ENCODE results near the gene TGFBR2.

DNA sequence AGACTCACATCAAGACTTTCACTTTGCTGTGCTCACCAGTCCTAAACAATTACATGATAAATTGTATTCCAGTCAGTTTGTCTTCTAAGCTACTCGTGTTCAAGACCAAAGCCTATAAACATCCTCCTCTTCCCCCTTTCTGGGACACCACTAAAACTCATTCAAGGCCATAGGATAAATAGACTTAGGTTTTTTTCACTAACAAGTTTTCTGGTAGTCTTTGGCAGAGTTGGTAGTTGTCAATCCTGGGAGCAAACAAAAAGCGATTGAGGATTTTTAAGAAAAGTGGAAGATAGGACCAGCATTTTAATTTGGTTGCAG, 114.9 kb downstream of the TGFBR2 start:
- TF ChIP-seq, protein P1, sequence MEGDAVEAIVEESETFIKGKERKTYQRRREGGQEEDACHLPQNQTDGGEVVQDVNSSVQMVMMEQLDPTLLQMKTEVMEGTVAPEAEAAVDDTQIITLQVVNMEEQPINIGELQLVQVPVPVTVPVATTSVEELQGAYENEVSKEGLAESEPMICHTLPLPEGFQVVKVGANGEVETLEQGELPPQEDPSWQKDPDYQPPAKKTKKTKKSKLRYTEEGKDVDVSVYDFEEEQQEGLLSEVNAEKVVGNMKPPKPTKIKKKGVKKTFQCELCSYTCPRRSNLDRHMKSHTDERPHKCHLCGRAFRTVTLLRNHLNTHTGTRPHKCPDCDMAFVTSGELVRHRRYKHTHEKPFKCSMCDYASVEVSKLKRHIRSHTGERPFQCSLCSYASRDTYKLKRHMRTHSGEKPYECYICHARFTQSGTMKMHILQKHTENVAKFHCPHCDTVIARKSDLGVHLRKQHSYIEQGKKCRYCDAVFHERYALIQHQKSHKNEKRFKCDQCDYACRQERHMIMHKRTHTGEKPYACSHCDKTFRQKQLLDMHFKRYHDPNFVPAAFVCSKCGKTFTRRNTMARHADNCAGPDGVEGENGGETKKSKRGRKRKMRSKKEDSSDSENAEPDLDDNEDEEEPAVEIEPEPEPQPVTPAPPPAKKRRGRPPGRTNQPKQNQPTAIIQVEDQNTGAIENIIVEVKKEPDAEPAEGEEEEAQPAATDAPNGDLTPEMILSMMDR (conservative IDR thresholded peaks at IDR 0.05; ENCODE audit: low read depth, low read length): no peak
- no peak for TF ChIP-seq EZH2 (IDR thresholded peaks at IDR 0.05; ENCODE audit: borderline replicate concordance, low read depth, low read length, poor library complexity, severe bottlenecking)
